ENCODE data around the gene SLC2A5. TPM values are rescaled to one million over a fixed set of nuclear protein-coding genes. Genes with fewer than 3 reads are reported as not detected.
A peak's percentile ranks its signal among the peaks of the same experiment; 100 is the strongest.
"Not testable (repeated sequence)": the region's sequence is repeated elsewhere in the genome, so short reads cannot be mapped to it uniquely, and the experiment has no call there.

The SLC2A5 gene
- total RNA-seq, 2 experiments from 2014 or later, result not detected

DNA sequence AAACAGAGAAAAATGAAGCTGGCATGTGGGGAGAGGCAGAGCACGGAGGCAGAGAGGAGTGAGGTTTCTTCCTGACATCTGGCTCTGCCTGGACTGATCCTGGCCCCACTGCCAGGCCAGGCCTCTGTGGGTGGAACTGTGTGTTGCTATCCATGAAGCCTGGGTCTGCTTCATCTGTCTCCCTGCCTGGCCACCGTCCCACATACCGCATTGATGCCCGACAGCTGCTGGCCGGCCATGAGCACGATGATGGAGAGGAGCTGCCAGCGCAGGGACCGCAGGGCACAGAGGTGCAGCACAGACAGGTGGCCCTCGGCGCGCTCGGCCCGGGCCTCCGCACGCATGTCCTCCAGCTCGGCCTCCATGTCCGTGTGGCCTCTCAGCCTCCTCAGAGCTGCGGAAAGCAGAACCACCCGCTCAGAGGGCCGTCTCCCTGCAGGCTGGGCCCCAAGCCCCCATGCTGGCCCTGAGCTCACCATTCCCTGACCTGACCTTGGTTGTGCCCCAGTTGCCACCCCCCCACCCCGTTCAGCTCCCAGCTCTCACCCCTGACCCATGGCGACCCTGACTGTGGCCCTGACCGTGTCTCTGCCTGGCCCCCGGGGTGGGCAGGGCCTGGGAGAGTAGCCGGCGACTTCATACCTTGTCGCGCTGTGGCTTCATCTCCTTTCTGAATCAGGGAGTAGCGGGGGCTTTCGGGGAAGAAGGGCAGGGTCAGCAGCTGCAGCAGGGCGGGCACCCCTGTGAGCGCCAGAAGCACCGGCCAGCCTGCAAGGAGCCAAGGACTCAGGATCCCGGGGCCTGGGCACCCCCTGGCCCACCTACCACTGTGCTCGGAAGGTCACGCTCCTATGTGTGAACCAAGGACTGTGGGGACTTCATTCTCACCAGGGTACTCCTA lies 54.7 kb downstream of the SLC2A5 start:
- peaks cover 6% of the 10 kb centered on the region for H3K4me1 Mint-ChIP-seq
- DNase-seq (no peak), ATAC-seq (no peak)
- no peaks in the 10 kb centered on the region for H3K36me3 Mint-ChIP-seq
- H3K4me3 Mint-ChIP-seq, result no peak overlapping the region
- no peak overlapping the region for H3K27ac Mint-ChIP-seq
- H3K9me3 Mint-ChIP-seq (ENCODE audit: low read depth), result no peaks in the 10 kb centered on the region
- CTCF ChIA-PET, result interaction anchor here (0.6 to 3.5 kb wide), 3 partner anchors 11 to 269 kb away, joined by 3 to 30 read pairs (median 3); no protein-coding TSS in a partner anchor
- peaks cover 22% of the 10 kb centered on the region for H3K27me3 Mint-ChIP-seq

DNA sequence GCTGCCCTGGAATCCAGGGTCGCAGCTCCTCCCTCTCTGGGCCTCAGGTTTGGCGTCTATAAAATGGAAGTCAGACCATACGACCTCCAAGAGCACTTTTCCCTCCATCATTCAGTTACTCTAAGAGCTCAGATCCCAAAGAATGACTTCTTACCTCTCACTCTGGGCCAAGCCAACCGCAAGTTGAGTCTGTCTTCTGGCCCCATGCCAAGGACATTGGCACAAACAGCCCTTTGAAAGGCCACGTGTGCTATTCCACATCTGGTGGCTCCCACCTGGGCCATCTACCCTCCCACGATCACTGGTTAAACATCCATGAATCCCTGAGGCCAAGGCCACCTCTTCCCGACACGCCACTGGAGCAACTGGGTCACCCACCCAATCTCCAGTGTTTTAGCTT lies 55.6 kb downstream of the SLC2A5 start:
- H3K4me1 Mint-ChIP-seq, result peaks cover 6% of the 10 kb centered on the region
- CTCF ChIA-PET, result interaction anchor here (3.5 kb wide), 1 partner anchor 10 kb away, joined by 30 read pairs; no protein-coding TSS in a partner anchor
- no peak overlapping the region for H3K27ac Mint-ChIP-seq
- H3K9me3 Mint-ChIP-seq (ENCODE audit: low read depth), result no peaks in the 10 kb centered on the region
- DNase-seq (no peak), ATAC-seq (no peak)
- H3K4me3 Mint-ChIP-seq, result no peak overlapping the region
- H3K27me3 Mint-ChIP-seq, result peaks cover 18% of the 10 kb centered on the region
- no peaks in the 10 kb centered on the region for H3K36me3 Mint-ChIP-seq

DNA sequence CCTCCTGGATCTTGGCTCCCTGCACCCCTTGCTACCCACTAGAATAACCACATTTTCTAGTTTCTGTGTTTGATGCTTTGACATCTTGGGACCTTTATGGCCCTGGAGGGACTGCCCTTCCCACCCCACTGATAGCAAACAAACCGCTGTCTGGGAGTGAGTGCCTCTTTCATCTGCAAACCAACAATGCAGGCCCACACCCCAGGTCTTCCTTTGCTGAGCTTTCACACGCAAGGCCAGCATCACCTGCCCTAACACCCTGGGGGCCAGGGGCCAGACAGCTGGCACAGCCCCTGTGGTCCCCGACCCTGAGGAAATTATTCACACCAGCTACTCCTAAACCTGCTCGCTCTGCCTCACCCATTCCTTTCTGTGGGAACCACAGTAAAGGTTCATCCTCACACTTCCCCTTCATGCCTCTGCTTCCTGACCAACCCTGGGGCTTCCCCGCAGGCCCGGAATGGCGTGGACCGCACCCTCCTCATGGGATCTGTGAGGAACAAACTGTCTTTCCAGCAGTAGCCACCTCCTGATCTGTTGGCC lies 58.6 kb downstream of the SLC2A5 start:
- Mint-ChIP-seq H3K4me1 (peaks cover 6% of the 10 kb centered on the region), H3K9me3 (ENCODE audit: low read depth) (no peaks in the 10 kb centered on the region), H3K27me3 (peaks cover 24% of the 10 kb centered on the region), H3K36me3 (no peaks in the 10 kb centered on the region), H3K27ac (no peak overlapping the region), H3K4me3 (no peak overlapping the region)
- CTCF ChIA-PET, result interaction anchor here (0.6 to 2.1 kb wide), 6 partner anchors 9 to 100 kb away, joined by 3 to 10 read pairs (median 4); no protein-coding TSS in a partner anchor
- DNase-seq, result no peak
- no peak for ATAC-seq

DNA sequence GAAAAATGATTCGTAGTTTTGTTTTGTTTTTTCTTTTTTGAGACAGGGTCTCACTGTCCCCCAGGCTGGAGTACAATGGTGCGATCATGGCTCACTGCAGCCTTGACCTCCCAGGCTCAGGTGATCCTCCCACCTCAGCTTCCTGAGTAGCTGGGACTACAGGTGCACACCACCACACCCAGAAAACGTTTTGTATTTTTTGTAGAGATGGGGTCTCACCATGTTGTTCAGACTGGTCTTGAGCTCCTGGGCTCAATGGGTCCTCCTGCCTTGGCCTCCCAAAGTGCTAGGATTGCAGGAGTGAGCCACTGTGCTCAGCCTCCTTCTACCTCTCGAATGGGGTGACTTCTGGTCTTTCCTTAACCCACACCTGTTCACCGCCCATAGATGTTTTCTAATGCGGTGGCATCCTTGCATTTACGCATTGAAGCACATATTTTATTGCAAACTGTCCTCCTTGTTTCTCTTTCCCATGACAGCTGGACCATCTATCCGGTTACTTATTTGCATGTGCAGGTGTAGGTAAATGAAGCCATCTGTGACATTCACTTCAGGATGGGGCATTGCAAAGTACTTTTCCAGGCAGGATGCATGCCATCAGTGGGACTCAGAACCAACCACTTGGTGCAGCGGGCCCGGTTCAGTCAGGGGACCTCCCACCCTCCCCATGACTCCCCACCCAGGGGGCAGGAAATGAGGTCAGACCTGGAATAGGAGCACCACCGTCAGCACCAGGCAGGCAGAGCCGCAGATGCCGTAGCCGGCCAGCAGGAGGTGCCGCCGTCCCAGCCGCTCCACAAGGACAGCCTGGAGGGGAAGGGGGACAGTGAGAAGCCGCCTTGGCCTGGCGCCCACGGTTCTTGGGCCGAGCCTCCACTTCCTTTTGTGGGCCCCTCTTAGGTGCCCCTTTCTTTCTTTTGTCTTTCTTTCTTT lies 59.7 kb downstream of the SLC2A5 start:
- peak; percentile 48 for DNase-seq
- Mint-ChIP-seq H3K9me3 (ENCODE audit: low read depth) (no peaks in the 10 kb centered on the region), H3K36me3 (no peaks in the 10 kb centered on the region), H3K4me3 (no peak overlapping the region), H3K27me3 (peaks cover 24% of the 10 kb centered on the region), H3K27ac (no peak overlapping the region), H3K4me1 (peaks cover 13% of the 10 kb centered on the region)
- CTCF ChIA-PET, result interaction anchor here (0.9 to 2.1 kb wide), 3 partner anchors 10 to 95 kb away, joined by 3 to 10 read pairs (median 3); no protein-coding TSS in a partner anchor
- peak; percentile 41 for ATAC-seq

DNA sequence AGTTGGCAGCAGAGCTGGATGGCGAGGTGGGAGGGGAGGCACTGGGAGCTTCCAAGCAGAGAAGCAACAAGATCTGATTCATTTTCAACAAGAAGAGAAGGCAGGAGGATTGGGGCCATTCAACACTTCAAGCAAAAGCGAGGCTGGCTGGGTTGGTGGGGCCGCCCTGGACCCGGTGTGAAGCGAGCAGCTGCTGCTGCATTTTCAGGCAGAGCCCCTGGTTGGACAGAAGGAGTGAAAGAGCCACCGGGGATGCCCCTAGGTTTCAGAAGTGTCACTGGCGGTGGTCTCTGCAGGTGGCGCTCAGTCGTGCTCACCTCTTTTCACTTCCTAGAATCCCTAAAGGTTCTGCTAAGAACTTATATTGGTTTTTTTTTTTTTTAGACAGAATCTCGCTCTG lies 61.2 kb downstream of the SLC2A5 start:
- H3K27ac Mint-ChIP-seq, result no peak overlapping the region
- CTCF ChIA-PET, result interaction anchor here (0.9 to 1.9 kb wide), 4 partner anchors 8 to 90 kb away, joined by 3 to 6 read pairs (median 4); no protein-coding TSS in a partner anchor
- peaks cover 22% of the 10 kb centered on the region for H3K27me3 Mint-ChIP-seq
- H3K9me3 Mint-ChIP-seq (ENCODE audit: low read depth), result no peaks in the 10 kb centered on the region
- H3K36me3 Mint-ChIP-seq, result no peaks in the 10 kb centered on the region
- DNase-seq (no peak), ATAC-seq (no peak)
- H3K4me3 Mint-ChIP-seq, result no peak overlapping the region
- H3K4me1 Mint-ChIP-seq, result peaks cover 19% of the 10 kb centered on the region

DNA sequence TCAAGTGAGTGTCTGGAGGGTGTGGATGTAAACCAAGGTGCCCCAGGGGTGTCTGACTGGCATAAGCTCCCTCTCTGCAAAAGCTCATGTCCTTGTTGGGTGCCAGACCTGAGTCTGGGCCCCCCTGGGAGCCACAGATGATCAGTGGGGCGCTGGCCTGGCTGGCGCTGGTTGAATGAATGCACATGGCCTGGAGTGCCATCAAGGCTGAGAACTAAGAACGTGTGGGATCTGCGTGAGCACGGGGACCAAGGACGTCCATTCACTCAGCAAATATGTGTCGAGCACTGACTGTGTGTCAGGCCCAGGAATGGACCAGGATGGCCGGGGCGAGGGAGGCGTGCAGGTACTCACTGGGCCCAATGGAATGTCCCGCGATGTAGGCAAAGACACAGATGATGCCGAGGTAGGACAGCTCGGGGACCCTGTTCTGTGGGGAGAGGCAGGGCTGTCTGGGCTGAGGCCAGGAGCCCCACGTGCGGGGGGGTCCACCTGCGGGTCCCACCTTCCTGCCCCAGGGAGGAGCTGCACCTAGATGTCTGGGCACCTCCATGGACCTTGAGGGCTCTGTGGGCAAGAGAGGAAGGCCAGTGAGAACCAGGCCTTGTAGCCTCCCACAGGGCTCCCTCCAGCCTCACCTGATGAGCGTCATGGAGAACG lies 62.3 kb downstream of the SLC2A5 start:
- no peak overlapping the region for H3K27ac Mint-ChIP-seq
- peaks cover 22% of the 10 kb centered on the region for H3K27me3 Mint-ChIP-seq
- no peaks in the 10 kb centered on the region for H3K9me3 Mint-ChIP-seq (ENCODE audit: low read depth)
- peaks cover 19% of the 10 kb centered on the region for H3K4me1 Mint-ChIP-seq
- H3K36me3 Mint-ChIP-seq, result no peaks in the 10 kb centered on the region
- CTCF ChIA-PET, result interaction anchor here (1.1 to 4.4 kb wide), 5 partner anchors 9 to 98 kb away, joined by 3 to 188 read pairs (median 6); no protein-coding TSS in a partner anchor
- no peak for DNase-seq
- ATAC-seq, result no peak
- H3K4me3 Mint-ChIP-seq, result no peak overlapping the region

DNA sequence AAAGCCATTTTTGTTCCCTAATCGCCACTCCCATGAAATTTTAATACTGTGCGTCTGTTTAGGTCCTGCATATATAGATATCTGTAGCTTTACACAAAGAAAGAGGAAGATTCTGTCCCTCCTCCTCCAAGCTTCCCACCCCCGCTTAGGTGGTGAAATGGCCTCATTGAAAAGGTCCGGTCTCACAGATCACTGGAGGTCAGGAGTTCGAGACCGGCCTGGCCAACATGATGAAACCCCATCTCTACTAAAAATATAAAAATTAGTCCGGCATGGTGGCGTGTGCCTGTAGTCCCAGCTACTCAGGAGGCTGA lies 64.1 kb downstream of the SLC2A5 start:
- no peak for DNase-seq
- H3K4me3 Mint-ChIP-seq, result no peak overlapping the region
- ATAC-seq, result no peak
- peaks cover 14% of the 10 kb centered on the region for H3K4me1 Mint-ChIP-seq
- no peak overlapping the region for H3K27ac Mint-ChIP-seq
- H3K36me3 Mint-ChIP-seq, result no peaks in the 10 kb centered on the region
- H3K9me3 Mint-ChIP-seq (ENCODE audit: low read depth), result no peaks in the 10 kb centered on the region
- peaks cover 13% of the 10 kb centered on the region for H3K27me3 Mint-ChIP-seq
- CTCF ChIA-PET, result interaction anchor here (0.6 to 4.4 kb wide), 65 partner anchors 7 to 1473 kb away, joined by 3 to 188 read pairs (median 5); partner anchors contain the start of genes CA6 and ENO1

DNA sequence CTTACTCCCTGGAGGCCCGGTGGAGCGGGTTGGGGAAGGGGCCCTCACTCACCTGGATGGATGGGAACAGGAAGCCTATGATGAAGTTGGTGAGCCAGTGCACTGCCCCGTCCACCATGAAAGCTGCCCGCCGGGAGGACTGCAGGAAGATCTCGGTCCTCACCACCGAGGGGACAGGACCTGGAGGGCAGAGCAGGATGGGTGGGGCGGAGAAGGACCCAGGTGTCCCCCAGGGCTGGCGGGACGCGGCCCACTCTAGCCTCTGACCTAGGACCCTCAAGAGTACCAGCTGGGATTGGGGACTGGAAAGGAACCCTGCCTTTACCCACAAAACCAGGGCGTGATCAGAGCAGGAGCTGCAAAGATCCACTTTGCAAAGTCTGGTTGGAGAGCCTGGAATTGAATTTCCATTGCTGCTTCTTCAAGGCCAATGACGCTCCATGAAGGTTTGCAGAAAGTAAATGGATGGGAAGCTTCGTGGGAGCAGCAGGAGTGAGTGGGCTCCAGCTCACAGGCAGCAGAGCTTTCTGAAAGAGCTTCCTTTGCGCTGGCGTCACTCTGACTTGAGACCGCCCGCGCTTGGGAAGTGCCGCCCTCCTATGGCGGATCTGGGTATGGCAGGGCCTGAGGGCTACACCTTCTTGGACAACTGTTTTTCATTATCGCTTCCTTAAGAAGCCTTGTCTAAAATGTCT lies 64.6 kb downstream of the SLC2A5 start:
- DNase-seq (peak; percentile 90), ATAC-seq (peak; percentile 94)
- Mint-ChIP-seq H3K9me3 (ENCODE audit: low read depth) (no peaks in the 10 kb centered on the region), H3K4me3 (no peak overlapping the region), H3K27ac (peak overlapping the region; percentile 25), H3K36me3 (no peaks in the 10 kb centered on the region), H3K27me3 (peaks cover 13% of the 10 kb centered on the region), H3K4me1 (peaks cover 14% of the 10 kb centered on the region)
- CTCF ChIA-PET, result interaction anchor here (0.6 to 4.4 kb wide), 74 partner anchors 8 to 1473 kb away, joined by 3 to 188 read pairs (median 5); partner anchors contain the start of genes CA6 and ENO1

DNA sequence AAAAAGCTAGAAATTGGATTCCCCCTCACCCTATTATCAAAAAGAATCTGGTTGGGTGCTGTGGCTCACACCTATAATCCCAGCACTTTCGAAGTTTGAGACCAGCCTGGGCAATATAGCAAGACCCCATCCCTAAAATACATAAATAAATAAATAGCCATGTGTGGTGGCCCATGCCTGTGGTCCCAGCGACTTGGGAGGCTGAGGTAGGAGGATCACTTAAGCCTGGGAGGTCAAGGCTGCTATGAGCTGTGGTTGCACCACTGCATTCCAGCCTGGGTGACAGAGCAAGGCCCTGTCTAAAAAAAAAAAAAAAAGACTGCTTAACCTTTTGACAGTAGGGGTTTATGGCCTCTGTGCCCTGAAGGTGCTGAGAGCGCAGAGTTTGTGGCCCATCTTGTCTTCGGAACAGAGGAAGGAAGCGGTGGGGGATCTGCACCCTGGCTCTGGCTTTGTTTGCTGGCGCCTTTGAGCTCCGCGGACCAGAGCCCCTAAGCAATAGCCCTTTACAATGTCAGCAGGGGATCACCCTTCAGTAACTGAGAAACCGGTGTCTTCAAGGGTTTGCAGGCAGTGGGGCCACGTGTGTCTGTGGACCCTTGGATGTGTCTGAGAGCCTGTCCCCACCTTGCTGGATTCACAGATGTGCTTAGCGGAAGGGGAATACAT lies 65.3 kb downstream of the SLC2A5 start:
- Mint-ChIP-seq H3K36me3 (no peaks in the 10 kb centered on the region), H3K4me3 (no peak overlapping the region), H3K4me1 (peaks cover 13% of the 10 kb centered on the region), H3K27me3 (peaks cover 18% of the 10 kb centered on the region), H3K27ac (peak overlapping the region; percentile 25), H3K9me3 (ENCODE audit: low read depth) (no peaks in the 10 kb centered on the region)
- CTCF ChIA-PET, result interaction anchor here (0.7 to 4.4 kb wide), 32 partner anchors 9 to 528 kb away, joined by 3 to 188 read pairs (median 10); no protein-coding TSS in a partner anchor
- peak; percentile 28 for ATAC-seq
- DNase-seq, result no peak

DNA sequence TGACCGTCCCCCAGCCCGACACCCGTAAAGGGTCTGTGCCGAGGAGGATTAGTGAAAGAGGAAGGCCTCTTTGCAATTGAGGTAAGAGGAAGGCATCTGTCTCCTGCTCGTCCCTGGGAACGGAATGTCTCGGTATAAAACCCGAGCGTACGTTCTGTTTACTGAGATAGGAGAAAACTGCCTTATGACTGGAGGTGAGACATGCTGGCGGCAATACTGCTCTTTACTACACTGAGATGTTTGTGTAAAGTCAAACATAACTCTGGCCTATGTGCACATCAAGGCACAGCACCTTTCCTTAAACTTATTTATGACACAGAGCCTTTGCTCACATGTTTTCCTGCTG lies 67.2 kb downstream of the SLC2A5 start:
- CTCF ChIA-PET, DNase-seq, H3K36me3 Mint-ChIP-seq: not testable (repeated sequence)

DNA sequence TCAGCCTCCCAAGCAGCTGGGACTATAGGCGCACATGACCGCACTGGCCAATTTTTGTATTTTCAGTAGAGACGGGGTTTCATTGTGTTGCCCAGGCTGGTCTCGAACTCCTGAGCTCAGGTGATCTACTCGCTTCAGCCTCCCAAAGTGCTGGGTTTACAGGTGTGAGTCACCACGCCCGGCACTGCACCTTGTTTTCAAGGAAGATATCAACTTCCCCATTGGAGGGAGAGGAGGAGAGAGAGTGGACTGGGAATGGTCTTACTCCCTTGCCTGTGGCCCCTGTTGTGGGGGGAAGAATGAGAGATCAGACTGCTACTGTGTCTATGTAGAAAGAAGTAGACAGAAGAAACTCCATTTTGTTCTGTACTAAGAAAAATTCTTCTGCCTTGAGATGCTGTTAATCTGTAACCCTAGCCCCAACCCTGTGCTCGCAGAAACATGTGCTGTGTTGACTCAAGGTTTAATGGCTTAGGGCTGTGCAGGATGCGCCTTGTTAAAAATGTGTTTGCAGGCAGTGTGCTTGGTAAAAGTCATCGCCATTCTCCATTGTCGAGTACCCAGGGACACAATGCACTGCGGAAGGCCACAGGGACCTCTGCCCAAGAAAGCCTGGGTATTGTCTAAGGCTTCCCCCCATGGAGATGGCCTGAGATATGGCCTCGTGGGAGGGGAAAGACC lies 67.8 kb downstream of the SLC2A5 start:
- CTCF ChIA-PET; H3K4me3 Mint-ChIP-seq; H3K36me3 Mint-ChIP-seq; ATAC-seq; H3K9me3 Mint-ChIP-seq (ENCODE audit: low read depth); H3K27ac Mint-ChIP-seq; DNase-seq: not testable (repeated sequence)
- Mint-ChIP-seq H3K27me3 (peaks cover 12% of the 10 kb centered on the region), H3K4me1 (peaks cover 13% of the 10 kb centered on the region)

More for the DNA sequence above, 67.2 kb downstream of the SLC2A5 start:
- H3K27ac Mint-ChIP-seq; ATAC-seq; H3K9me3 Mint-ChIP-seq (ENCODE audit: low read depth); H3K4me3 Mint-ChIP-seq: not testable (repeated sequence)
- Mint-ChIP-seq H3K27me3 (peaks cover 12% of the 10 kb centered on the region), H3K4me1 (peaks cover 13% of the 10 kb centered on the region)
